ENCODE results near the gene OR3A2.
"Not testable (repeated sequence)": the region's sequence is repeated elsewhere in the genome, so short reads cannot be mapped to it uniquely, and the experiment has no call there.

Gene OR3A2

GRCh38 chr17:3293548-3293947, 92.6 kb downstream of the OR3A2 start:
- not testable (repeated sequence) for DNase-seq (ENCODE audit: low read depth)

GRCh38 chr17:3282901-3283300, 103.2 kb downstream of the OR3A2 start:
- DNase-seq (ENCODE audit: low read depth) = no peak

- no peak for DNase-seq (ENCODE audit: low read depth)
Measured at GRCh38 chr17:3276126-3276525, 110.0 kb downstream of the OR3A2 start.

GRCh38 chr17:3271072-3271848, 114.8 kb downstream of the OR3A2 start:
- no peak for DNase-seq (ENCODE audit: low read depth)

GRCh38 chr17:3260600-3260999, 125.5 kb downstream of the OR3A2 start:
- DNase-seq (ENCODE audit: low read depth) = no peak

GRCh38 chr17:3260163-3260562, 125.9 kb downstream of the OR3A2 start:
- DNase-seq (ENCODE audit: low read depth) = no peak

- no peak for DNase-seq (ENCODE audit: low read depth)
Measured at GRCh38 chr17:3256575-3256974, 129.5 kb downstream of the OR3A2 start.

GRCh38 chr17:3249013-3249412, 137.1 kb downstream of the OR3A2 start:
- not testable (repeated sequence) for DNase-seq (ENCODE audit: low read depth)

- DNase-seq (ENCODE audit: low read depth) = not testable (repeated sequence)
Measured at GRCh38 chr17:3244841-3245240, 141.3 kb downstream of the OR3A2 start.

GRCh38 chr17:3241044-3241443, 145.1 kb downstream of the OR3A2 start:
- not testable (repeated sequence) for DNase-seq (ENCODE audit: low read depth)

GRCh38 chr17:3238685-3239084, 147.4 kb downstream of the OR3A2 start:
- DNase-seq (ENCODE audit: low read depth) = not testable (repeated sequence)

- DNase-seq (ENCODE audit: low read depth) = not testable (repeated sequence)
Measured at GRCh38 chr17:3232300-3232699, 153.8 kb downstream of the OR3A2 start.
